Kidney epithelial cell (primary cell): ENCODE measurements around the gene MICB. TPM values are rescaled to one million over a fixed set of nuclear protein-coding genes. Genes with fewer than 3 reads are reported as not detected.

ENCODE experiments used
- DNase-seq: peaks from one replicate; pipeline ENCODE4 v3.0.0-alpha.2; 2010; ENCODE audit warnings: low read depth
- H3K27me3 ChIP-seq: 2 replicates; pipeline ENCODE4 v1.6.0; 2011; ENCODE audit warnings: low read length; ENCODE audit not compliant: control insufficient read depth, insufficient read depth
- H3K36me3 ChIP-seq: 2 replicates; pipeline ENCODE4 v1.5.1; 2011; ENCODE audit warnings: low read length; ENCODE audit not compliant: control insufficient read depth, insufficient read depth
- H3K4me3 ChIP-seq: 2 replicates; pipeline ENCODE4 v1.5.1; 2011; ENCODE audit warnings: low read depth, mild to moderate bottlenecking, control low read depth, low read length
- total RNA-seq: library from RNA; depleted of rRNA; stranded (reverse); fragments of >200 nt; gene quantifications from 2 replicates; pipeline ENCODE4 v1.2.3, GENCODE V29; 2015
- TF ChIP-seq, protein P1 (sequence below): IDR thresholded peaks from 2 replicates; pipeline ENCODE4 v1.5.1; 2011; ENCODE audit warnings: mild to moderate bottlenecking, moderate library complexity, low read length, control low read depth, inconsistent platforms; ENCODE audit not compliant: insufficient read depth, poor library complexity, severe bottlenecking

Gene MICB
- total RNA-seq, 1 donor from 2014 or later: 8.1 TPM

DNA sequence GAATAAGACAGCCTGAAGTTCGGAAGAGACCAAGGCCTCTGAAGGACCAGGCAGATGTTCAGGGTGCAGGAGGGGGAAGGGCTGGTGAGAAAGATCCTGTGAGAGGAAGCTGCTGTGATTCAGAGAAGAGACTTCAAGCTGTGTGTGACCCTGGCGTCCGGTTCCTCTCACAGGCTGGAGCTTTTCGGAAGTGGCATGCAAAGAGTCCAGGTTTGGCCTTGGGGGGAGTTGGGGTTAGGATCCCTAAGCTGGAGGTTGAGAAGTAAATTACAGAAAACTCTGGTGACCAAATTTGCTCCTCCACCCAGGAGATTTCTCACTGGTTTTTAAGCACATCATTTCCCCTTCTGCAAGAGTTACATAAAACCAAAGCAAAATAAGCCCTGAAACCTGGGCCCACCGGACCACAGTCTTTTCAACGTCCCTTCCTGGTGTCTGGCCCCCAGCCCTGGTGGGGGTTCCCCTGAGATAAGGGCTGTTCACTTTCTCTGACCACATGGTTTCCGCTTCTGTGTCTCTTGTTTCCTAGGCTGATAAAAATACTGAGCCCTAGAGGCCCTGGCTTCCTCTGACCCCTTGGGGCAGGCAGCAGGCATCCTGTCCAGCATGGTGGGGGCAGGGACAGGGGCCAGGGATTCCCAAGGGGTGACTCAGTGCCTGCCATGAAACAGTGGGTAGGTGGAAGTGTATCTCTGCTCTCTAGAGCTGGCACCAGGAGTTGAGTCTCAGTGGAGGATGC, 62.2 kb downstream of the MICB start:
- peaks cover 8% of the 10 kb centered on the region for H3K36me3 ChIP-seq
- H3K4me3 ChIP-seq: no peak overlapping the region
- DNase-seq: no peak
- H3K27me3 ChIP-seq: no peaks in the 10 kb centered on the region
- TF ChIP-seq, protein P1, sequence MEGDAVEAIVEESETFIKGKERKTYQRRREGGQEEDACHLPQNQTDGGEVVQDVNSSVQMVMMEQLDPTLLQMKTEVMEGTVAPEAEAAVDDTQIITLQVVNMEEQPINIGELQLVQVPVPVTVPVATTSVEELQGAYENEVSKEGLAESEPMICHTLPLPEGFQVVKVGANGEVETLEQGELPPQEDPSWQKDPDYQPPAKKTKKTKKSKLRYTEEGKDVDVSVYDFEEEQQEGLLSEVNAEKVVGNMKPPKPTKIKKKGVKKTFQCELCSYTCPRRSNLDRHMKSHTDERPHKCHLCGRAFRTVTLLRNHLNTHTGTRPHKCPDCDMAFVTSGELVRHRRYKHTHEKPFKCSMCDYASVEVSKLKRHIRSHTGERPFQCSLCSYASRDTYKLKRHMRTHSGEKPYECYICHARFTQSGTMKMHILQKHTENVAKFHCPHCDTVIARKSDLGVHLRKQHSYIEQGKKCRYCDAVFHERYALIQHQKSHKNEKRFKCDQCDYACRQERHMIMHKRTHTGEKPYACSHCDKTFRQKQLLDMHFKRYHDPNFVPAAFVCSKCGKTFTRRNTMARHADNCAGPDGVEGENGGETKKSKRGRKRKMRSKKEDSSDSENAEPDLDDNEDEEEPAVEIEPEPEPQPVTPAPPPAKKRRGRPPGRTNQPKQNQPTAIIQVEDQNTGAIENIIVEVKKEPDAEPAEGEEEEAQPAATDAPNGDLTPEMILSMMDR: no peak

DNA sequence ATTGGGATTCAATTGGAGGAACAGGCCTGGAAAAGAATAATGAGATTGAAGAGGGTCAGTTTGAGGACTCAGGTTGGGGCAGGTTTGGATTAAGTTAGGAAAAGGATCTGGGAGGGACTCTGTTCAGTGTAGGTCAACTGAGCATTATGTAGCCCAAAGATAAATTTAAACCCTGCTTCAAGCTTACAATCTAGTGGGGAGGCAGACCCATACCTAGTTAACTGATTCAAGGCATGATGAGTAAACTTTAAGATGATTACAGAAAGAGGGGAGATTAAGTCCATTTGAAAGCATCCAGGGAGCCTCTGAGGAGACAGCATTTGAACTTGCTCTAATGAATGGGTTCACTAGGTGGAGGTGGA, 62.7 kb downstream of the MICB start:
- no peak for DNase-seq
- peaks cover 8% of the 10 kb centered on the region for H3K36me3 ChIP-seq
- H3K27me3 ChIP-seq: no peaks in the 10 kb centered on the region
- TF ChIP-seq, protein P1: no peak
- H3K4me3 ChIP-seq: no peak overlapping the region

Other genes starting within 250 kb of the MICB start
- 696 and 738 TPM in 2 replicates for gene HLA-C, start 226.1 kb upstream of the MICB start, total RNA-seq
- 484 and 545 TPM in 2 replicates for gene HLA-B, start 141.0 kb upstream of the MICB start, total RNA-seq
- gene MICA, start 94.5 kb upstream of the MICB start, total RNA-seq: 33.2 and 48.8 TPM in 2 replicates
- not detected in 2 replicates for gene MCCD1, start 30.8 kb downstream of the MICB start, total RNA-seq
- 290 and 412 TPM in 2 replicates for gene DDX39B, start 43.9 kb downstream of the MICB start, total RNA-seq
- gene ATP6V1G2, start 48.5 kb downstream of the MICB start, total RNA-seq: 0.67 and 2.7 TPM in 2 replicates
- 41.9 and 44.0 TPM in 2 replicates for gene NFKBIL1, start 49.5 kb downstream of the MICB start, total RNA-seq
- 0.92 TPM in 1 of 2 replicates, not detected in the other for gene LTA, start 74.1 kb downstream of the MICB start, total RNA-seq
- 16.7 and 18.6 TPM in 2 replicates for gene TNF, start 77.4 kb downstream of the MICB start, total RNA-seq
- gene LTB, start 84.3 kb downstream of the MICB start, total RNA-seq: 19.3 and 21.4 TPM in 2 replicates
- gene LST1, start 88.1 kb downstream of the MICB start, total RNA-seq: 0.42 TPM in 1 of 2 replicates, not detected in the other
- gene NCR3, start 94.9 kb downstream of the MICB start, total RNA-seq: not detected in 2 replicates
- gene AIF1, start 117.1 kb downstream of the MICB start, total RNA-seq: 0.33 TPM in 1 of 2 replicates, not detected in the other
- gene PRRC2A, start 122.6 kb downstream of the MICB start, total RNA-seq: 117 and 143 TPM in 2 replicates
- 468 and 473 TPM in 2 replicates for gene BAG6, start 154.5 kb downstream of the MICB start, total RNA-seq
- 1.3 and 1.8 TPM in 2 replicates for gene APOM, start 157.7 kb downstream of the MICB start, total RNA-seq
- 19.0 and 24.9 TPM in 2 replicates for gene C6orf47, start 162.6 kb downstream of the MICB start, total RNA-seq
- gene GPANK1, start 166.9 kb downstream of the MICB start, total RNA-seq: 17.7 and 22.0 TPM in 2 replicates
- gene CSNK2B, start 167.9 kb downstream of the MICB start, total RNA-seq: 366 and 405 TPM in 2 replicates
- 2.8 and 6.0 TPM in 2 replicates for gene LY6G5B, start 171.8 kb downstream of the MICB start, total RNA-seq
- not detected in 2 replicates for gene LY6G5C, start 182.9 kb downstream of the MICB start, total RNA-seq
- 43.8 and 45.5 TPM in 2 replicates for gene ABHD16A, start 205.2 kb downstream of the MICB start, total RNA-seq
- gene LY6G6F, start 208.7 kb downstream of the MICB start, total RNA-seq: not detected in 2 replicates
- gene LY6G6D, start 217.2 kb downstream of the MICB start, total RNA-seq: not detected in 2 replicates
- not detected in 2 replicates for gene LY6G6C, start 223.6 kb downstream of the MICB start, total RNA-seq
- 0.29 TPM in 1 of 2 replicates, not detected in the other for gene MPIG6B, start 225.2 kb downstream of the MICB start, total RNA-seq
- gene DDAH2, start 231.2 kb downstream of the MICB start, total RNA-seq: 91.5 and 106 TPM in 2 replicates
- gene CLIC1, start 238.4 kb downstream of the MICB start, total RNA-seq: 494 and 498 TPM in 2 replicates
- 8.9 and 13.1 TPM in 2 replicates for gene MSH5, start 241.9 kb downstream of the MICB start, total RNA-seq